HG02763 (cell line): Measurements from ENCODE around the gene SUOX.
A peak's percentile ranks its signal among the peaks of the same experiment; 100 is the strongest.
"Not testable (repeated sequence)": the region's sequence is repeated elsewhere in the genome, so short reads cannot be mapped to it uniquely, and the experiment has no call there.

Experiments used
- ATAC-seq: cut with Tn5 transposase; IDR thresholded peaks from one replicate; pipeline ENCODE4 v1.9.1; 2021; ENCODE audit warnings: mild to moderate bottlenecking, moderate library complexity; ENCODE audit not compliant: unreplicated experiment

Gene SUOX

DNA sequence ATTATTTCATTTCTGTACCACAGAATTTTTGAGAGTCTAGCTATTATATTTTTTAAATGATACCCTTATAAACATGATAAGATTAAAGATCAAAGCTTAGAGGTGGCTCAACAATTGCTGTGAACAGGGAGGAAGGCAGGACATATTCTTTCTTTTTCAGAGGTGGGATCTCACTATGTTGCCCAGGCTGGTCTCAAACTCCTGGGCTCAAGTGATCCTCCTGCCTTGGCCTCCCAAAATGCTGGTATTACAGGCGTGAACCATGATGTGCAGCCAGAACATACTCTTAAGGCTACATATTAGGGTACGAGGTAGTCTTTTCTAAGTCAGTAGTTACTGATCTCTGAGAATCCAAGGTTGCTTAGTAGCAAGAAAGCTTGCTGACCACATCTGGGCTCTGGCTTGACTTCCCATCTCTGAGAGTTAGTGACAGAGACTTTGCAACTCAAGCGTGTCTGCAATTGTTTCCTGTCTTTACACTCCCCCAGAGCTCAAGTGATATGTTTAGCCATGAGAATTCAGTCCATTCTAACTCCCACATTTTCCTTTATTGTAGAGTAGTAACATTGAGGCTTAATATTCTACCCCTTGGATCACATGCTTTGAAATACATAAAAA, 14.6 kb upstream of the SUOX start:
- no peak for ATAC-seq

DNA sequence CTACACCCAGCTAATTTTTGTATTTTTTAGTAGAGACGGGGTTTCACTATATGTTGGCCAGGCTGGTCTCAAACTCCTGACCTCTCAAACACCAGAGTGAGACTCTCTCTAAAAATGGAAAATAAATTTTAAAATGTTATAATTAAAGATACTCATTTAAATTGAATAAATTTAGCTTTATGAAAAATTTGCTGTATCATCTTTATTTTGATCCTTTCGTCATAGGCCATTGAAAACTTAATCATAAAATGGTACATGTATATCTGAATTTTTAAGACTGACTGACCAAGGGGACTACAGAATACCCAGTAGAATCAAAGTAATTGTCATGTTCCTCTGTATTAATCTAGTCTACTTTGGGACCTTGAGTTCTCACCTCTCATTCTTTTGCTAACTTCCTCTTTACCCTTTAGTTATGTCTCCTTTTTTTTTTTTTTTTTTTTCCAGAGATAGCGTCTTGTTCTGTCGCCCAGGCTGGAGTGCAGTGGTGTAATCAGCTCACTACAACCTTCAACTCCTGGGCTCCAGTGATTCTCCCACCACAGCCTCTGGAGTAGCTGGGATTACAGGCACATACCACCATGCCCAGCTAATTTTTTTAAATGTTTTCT, 13.7 kb upstream of the SUOX start:
- ATAC-seq: no peak

DNA sequence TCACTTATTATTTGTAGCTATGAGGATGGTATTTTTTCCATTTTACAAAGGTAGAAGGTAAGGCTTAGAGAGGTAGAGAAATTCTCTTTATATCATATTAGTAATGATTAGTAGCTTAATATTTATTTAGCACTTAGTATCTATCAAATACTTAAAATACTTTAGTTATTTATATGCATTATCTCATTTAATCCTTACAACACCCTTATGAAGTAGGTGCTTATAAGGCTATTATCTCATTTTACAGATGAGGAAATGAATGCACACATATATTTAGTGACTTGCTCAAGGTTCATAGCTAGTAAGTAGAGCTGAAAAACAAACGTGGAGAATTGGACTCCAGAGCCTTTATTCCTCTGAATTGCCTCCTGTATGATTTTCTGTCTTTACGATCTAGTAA, 12.2 kb upstream of the SUOX start:
- ATAC-seq: no peak

DNA sequence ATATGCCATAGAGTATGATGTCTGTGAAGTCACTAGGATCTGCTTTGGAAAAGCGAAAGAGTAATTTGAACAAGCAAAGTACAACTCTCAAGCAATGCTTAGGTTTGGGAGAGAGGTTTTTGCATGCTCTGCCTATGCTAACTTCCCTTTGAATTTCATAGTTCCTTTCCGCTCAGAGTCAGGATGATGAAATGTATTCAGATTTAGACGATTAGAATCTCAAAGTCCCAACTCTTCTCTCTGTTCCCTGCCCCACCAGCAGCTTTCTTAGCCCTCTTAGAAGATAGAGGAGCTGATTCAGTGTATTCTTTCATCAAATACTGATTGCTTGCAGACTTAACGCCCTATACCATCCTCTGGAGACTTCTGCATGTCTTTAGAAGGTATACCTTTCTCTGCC, 11.7 kb upstream of the SUOX start:
- no peak for ATAC-seq

DNA sequence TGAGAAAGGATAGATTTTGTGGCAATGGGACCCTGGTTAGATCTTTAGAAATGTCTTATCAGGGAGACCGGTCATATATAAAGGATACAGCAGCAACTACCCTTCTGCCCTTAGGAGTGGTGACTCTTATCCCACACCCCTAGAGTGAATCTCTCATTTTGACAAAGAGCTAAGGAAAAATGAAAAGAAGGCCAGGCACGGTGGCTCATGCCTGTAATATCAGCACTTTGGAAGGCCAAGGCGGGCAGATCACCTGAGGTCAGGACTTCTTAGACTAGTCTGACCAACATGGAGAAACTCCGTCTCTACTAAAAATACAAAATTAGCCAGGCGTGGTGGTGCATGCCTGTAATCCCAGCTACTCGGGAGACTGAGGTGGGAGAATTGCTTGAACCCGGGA, 11.1 kb upstream of the SUOX start:
- not testable (repeated sequence) for ATAC-seq

DNA sequence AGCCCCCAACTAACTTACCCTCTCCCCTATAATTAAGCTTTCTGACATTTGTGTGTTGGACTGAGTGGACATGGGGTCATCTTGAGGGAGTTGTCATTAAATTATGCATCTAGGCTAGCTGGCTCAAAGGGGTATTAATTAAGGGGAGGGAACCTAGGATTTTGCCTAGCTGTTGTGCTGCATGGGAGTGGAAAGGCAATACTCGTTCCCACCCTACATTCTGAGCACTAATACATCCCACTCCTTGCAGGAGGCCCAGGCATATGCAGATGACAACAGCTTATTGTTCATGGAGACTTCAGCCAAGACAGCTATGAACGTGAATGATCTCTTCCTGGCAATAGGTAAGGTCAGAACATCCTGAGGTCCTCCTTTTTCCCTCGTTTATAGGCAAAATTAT, 6.0 kb upstream of the SUOX start:
- ATAC-seq: no peak

DNA sequence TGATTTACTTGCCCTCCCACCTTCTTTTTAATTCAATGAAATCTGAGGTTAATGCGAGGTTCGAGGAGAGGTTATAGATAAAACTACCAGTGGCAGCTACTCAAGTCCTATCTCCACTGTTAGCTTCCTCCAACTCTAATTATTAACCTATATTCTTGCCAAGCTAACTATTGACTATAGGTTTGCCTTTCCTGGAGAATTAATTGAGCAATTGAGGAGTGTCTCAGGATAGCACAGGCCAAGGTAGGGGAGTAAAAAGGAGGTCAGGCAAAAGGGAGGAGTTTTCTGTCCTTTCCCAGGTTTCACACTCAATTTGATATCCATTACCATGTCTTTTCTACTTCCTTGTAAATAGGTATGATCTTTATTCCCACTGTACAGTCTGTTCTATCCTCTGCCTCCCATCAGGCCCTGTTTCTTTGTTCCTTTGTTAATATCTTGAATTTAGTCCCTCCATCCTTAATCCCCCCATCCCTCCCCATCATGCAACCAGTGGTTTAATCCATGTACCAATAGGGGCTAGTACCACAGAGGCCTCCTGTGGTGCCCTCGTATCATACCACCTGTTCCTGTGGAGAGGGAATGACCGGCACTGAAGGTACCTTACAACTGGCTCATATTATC, 3.7 kb upstream of the SUOX start:
- ATAC-seq: no peak

DNA sequence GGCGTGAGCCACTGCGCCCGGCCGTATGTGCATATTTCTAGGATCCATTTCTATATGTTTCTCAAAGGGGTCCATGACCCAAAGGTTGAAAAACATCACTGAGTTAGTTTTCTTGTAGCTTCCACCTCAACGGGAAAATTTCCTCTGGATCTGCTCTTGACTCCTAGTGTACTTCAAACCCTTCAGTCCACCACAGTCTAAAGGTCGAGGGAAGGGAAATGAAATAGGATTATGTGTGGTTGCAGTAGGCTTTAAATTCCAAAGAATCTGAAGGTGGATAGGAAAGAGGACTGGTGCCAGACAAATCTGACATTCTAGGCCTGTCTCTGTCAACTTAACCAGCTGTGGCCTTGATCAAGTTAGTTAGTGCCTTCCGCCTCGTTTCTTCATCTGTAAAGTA, 1.7 kb upstream of the SUOX start:
- no peak for ATAC-seq

DNA sequence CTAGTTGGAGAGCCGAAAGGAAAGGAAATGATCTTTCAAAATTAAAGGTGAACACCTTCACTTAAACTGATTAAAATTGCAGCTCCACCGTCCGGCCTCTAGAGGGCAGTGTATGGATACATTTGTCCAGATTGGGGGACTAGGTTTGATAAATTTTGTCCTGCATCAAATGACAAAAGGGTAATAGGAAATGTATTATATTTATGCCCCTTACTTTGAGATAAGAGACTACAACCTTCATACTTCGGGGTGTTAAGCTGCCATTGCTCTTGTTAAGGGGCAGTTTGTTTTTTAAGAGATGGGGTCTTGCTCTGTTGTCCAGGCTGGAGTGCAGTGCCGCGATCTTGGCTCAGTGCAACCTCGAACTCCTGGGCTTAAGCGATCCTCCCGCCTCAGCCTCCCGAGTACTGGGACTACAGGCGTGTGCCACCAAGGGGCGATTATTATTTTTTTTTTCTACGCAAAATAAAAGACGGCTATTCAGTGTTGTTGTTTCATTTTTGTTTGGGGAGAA, 818 bp upstream of the SUOX start:
- ATAC-seq: no peak

DNA sequence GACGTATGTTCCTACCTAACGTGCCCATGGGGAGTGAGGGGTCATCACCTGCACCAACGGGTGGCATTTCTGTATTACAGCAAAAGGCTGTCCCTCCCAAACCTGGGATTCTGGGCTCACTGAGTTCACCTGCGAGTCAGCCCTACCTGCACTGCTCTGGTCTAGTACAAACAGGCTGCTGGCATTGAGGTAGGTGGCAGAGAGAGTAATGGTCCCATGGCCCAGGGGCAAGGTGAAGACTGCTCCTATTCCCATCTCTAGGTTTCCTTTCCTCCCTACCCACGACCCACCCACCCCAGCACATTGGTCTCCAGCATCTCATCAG, 421 bp downstream of the SUOX start:
- ATAC-seq: no peak

DNA sequence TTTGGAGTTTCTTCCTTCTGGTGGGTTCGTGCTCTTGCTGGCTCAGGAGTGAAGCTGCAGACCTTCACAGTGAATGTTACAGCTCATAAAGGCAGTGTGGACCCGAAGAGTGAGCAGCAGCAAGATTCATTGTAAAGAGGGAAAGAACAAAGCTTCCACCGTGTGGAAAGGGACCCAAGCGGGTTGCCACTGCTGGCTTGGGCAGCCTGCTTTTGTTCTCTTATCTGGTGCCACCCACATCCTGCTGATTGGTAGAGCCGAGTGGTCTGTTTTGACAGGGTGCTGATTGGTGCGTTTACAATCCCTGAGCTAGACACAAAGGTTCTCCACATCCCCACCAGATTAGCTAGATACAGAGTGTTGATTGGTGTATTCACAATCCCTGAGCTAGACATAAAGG, 2.4 kb downstream of the SUOX start:
- not testable (repeated sequence) for ATAC-seq

DNA sequence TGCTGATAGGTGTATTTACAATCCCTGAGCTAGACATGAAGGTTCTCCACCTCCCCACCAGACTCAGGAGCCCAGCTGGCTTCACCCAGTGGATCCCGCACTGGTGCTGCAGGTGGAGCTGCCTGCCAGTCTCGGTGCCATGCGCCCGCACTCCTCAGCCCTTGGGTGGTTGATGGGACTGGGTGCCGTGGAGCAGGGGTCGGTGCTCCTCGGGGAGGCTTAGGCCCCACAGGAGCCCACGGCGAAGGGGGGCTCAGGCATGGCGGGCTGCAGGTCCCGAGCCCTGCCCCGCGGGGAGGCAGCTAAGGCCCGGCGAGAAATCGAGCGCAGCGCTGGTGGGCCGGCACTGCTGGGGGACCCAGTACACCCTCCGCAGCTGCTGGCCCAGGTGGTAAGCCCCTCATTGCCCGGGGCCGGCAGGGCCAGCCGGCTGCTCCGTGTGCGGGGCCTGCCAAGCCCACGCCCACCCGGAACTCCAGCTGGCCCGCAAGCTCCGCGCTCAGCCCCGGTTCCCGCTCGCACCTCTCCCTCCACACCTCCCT, 3.0 kb downstream of the SUOX start:
- not testable (repeated sequence) for ATAC-seq

DNA sequence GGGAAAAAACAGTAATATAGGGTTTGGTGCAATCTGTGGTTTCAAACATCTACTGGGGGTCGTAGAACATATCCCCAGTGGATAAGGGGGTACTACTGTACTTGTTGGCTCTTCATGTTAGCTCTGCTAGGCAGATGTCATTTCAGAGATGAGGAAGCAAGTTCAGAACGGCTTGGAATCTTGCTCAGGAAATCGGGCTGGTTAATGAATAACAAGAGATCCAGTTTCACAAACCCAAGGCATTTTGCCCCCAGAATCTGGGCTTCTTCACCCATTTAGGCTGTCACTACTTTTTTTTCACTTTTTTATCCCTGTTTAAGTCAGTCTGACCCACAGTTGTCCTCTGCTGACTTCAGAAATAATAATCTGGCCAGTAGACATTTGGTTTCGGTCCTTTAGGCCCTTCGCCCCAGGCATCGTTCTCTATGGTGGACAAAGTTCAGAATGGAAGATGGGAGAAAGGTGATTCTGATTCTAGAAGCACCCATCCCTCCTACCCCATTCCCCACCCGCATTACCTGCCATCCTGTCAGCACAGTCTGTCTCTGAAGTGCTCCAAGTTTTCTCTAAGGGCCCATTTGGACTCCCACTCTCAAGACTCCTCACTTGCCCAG, 4.5 kb downstream of the SUOX start:
- no peak for ATAC-seq

DNA sequence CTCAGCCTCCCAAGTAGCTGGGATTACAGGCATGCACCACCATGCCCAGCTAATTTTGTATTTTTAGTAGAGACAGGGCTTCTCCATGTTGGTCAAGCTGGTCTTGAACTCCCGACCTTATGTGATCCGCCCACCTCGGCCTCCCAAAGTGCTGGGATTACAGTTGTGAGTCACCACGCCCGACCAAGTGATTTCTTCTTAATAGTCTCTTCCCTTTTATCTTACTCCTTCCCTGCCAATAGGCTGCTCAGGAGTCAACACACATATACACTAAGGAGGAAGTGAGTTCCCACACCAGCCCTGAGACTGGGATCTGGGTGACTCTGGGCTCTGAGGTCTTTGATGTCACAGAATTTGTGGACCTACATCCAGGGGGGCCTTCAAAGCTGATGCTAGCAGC, 6.3 kb downstream of the SUOX start:
- ATAC-seq: not testable (repeated sequence)

DNA sequence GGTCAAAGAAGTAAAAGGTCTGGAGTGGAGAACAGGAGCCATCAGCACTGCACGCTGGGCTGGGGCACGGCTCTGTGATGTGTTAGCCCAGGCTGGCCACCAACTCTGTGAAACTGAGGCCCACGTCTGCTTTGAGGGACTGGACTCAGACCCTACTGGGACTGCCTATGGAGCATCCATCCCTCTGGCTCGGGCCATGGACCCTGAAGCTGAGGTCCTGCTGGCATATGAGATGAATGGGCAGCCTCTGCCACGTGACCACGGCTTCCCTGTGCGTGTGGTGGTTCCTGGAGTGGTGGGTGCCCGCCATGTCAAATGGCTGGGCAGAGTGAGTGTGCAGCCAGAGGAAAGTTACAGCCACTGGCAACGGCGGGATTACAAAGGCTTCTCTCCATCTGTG, 7.1 kb downstream of the SUOX start:
- ATAC-seq: no peak

DNA sequence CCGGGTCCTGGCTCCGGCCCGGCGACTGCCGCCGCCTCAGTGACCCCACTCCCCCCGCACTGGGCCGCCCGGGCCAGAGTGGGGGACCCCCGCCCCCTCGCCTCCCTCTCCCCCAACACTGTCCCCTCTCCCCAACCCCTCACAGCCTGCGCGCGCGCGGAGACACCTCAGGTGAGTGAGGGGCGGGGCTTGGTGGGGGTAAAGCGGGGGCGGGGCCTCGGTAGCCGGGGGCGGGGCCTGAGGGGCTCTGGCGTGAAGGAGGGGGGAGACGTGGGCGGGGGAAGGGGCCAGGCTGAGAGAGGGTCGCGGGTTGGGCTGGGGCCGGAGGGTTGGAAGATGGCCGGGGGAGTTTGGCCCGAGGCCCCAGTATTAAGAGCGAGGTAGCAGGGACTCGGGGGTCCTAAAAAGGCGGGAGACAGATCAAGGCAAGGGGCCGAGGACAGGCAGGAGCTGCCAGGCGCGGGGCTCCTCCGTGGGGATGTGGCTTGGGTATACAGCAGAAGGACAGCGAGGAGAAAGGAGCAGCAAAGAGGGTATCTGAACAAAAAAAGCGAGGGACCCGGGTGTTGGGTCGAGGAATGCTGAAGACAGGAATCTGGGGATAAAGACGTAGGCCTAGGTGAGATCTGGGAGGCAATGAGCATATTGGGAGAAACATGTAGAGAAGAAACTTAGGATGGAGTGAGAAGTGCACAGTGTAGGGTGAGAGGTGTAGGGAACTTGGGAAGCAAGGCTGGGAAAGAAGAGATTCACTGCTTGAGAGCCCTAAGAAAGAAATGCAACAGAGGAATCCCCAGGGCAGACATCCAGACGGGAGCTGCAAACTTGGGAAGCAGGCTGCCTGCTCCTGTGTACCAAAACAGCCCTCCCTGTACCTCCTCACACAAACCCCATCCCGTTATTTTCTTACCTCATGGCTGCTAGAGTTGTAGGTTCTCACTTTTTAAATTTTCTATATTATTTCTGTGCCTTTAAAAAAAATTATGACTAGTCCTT, 10.8 kb downstream of the SUOX start:
- peak; percentile 29 for ATAC-seq

DNA sequence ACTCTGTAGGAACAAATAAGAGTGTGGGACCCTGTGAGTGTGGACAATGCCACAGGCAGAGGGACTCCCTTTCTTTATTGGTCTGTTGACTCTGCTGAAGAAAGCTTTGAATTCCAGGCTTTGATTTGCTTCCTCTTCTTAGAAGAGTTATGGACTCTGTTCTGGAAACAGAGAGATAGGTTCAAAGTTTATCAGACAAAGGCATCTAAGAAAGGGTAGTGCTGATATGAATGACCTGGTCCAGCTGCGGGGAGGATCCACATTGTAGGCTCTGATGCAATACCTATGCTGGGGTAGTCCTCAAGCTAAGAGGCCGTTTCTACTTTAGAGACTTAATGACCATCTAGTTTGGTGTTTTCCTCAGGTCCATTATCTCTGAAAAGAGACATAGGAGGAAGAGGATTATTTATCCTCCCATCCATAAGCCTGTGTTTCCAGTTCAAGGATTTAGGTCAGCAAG, 13.1 kb downstream of the SUOX start:
- no peak for ATAC-seq

DNA sequence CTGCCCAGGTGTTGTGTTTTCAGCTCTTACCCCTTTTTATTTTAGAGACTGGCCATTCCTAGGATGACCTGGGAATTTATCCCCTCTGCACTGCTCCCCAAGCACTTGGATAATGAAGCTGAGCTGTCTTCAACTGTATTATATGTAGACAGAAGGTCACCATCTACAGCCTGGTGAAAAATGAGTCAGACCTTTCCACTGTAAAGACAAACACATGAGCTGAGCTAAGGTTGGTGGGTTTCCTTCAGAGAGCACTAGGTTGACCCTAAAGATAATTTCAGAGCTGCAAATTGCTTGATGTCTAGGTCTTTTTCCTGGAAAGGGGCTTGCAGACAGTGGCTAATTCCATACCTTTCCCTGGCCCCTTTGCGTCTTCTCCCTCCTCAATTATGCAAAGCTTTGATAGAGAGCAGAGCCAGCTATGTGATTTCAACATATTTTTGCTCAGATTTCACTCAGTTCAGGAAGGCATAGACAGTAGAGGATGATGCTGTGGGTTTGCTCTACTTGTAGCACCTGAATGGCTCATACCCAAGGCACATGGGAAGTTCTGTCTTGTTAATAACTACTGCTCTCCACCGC, 14.5 kb downstream of the SUOX start:
- no peak for ATAC-seq

DNA sequence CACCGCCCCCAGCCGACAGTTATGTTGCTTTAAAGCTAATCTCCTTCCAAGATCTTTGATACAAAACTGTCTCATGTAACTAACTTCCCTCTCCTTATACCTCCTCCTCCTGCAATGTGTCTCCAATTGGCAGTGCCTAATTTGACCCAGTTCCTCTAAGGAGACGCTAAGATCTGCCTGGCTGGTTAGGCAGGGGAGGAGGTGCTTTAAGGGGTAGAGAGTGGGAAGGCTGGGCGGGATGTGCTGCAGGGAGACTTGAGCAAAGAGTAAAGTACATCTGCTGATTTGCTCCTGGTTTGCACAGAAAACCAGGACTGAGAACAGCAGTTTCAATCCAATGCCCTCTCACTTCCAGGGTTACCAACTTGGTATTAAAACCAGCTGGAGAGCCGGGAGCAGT, 16.4 kb downstream of the SUOX start:
- ATAC-seq: no peak

DNA sequence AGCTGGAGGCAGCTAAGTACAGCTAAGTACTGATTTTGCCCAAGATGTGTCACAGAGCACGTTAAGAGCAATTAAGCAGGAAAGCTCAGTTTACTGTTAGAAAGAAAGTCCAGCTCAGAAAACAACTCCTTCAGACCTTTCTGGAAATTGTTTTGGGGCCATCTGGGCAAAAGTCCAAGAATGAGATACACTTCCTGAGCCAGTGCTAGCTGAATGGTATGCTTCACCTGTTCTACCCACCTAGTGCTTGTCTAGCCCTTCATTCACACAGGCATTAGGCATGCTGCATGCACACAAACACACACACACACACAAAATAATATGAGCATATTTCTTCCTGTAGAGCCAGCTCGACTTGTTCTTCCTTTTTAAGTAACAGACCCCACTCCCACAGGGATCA, 17.1 kb downstream of the SUOX start:
- no peak for ATAC-seq
